Measurements from ENCODE around the gene NFATC2.

GRCh38 chr20:51542033-51542570 lies 417 bp downstream of the NFATC2 start:
- TF ChIP-seq POLR2AphosphoS5 (IDR thresholded peaks at IDR 0.05) (no peak), CTCF (IDR thresholded peaks at IDR 0.05; ENCODE audit: poor library complexity, severe bottlenecking) (no peak), EZH2 (IDR thresholded peaks at IDR 0.05; ENCODE audit: borderline replicate concordance, insufficient read depth, low read length, poor library complexity, severe bottlenecking) (no peak)
